ACC112 (cell line): ENCODE results near the gene PTPRN2.

ENCODE experiments used
- H2AFZ ChIP-seq: fragments of 200-600 bp; sonication (generic); one replicate; pipeline ENCODE4 v1.6.0; 2017; ENCODE audit warnings: antibody characterized with exemption, low read length; ENCODE audit not compliant: unreplicated experiment
- H3K27ac ChIP-seq: fragments of 200-600 bp; sonication (generic); 2 replicates; pipeline ENCODE4 v1.5.1; 2014; ENCODE audit warnings: low read depth, mild to moderate bottlenecking, antibody characterized with exemption, low read length, moderate library complexity
- H3K27me3 ChIP-seq: fragments of 200-600 bp; sonication (generic); 2 replicates; pipeline ENCODE4 v1.6.1; 2014; ENCODE audit warnings: mild to moderate bottlenecking, antibody characterized with exemption, low read length, moderate library complexity, mixed read lengths; ENCODE audit not compliant: insufficient read depth
- H3K36me3 ChIP-seq: fragments of 200-600 bp; sonication (generic); 2 replicates; pipeline ENCODE4 v1.6.1; 2016; ENCODE audit warnings: mild to moderate bottlenecking, antibody characterized with exemption, low read length, moderate library complexity, mixed read lengths; ENCODE audit not compliant: insufficient read depth
- H3K4me1 ChIP-seq: fragments of 200-600 bp; sonication (generic); one replicate; pipeline ENCODE4 v1.6.1; 2016; ENCODE audit warnings: low read length, mixed read lengths; ENCODE audit not compliant: insufficient read depth, unreplicated experiment, control insufficient read depth
- H3K4me3 ChIP-seq: fragments of 200-600 bp; sonication (generic); 2 replicates; pipeline ENCODE4 v1.5.1; 2014; ENCODE audit warnings: mild to moderate bottlenecking, low read depth, low read length
- H3K79me2 ChIP-seq: fragments of 200-600 bp; sonication (generic); one replicate; pipeline ENCODE4 v1.6.0; 2016; ENCODE audit warnings: low read length; ENCODE audit not compliant: control insufficient read depth, unreplicated experiment, insufficient read depth

Gene PTPRN2

DNA sequence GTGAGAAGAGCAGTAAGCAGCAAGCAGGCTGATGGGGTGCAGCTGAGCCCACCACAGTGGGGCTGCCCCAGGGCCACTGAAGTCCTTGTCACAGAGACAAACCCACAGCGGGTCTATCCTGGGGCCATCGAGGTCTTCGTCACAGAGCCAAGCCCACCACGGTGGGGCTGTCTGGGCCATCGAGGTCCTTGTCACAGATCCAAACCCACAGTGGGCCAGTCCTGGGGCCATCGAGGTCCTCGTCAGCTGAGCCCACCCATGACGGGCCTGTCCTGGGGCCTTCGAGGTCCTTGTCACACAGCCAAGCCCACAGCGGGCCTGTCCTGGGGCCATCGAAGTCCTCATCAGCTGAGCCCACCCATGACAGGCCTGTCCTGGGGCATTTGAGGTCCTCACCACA, 700.9 kb downstream of the PTPRN2 start:
- no peak overlapping the region for H3K27ac ChIP-seq

DNA sequence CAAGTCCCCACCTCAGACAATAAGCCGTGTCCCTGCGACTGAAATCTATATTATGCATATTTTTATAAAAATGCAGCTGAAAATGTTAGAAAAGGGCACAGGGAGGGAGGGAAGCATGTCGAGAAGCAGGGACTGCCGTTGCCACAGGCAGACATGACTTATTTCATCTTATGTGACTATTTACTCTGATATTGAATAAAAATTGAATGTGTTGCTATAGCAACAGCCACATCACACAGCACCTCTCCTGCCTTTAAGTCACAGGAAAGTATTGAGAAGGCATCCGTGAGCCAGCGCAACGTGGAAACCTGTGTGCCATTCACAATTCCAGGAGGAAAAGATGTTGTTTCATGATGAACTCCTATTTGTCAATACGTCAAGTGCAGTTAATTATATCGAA, 701.4 kb downstream of the PTPRN2 start:
- no peaks in the 10 kb centered on the region for H3K4me1 ChIP-seq
- H3K79me2 ChIP-seq, result no peaks in the 10 kb centered on the region
- H3K4me3 ChIP-seq, result no peak overlapping the region
- no peak overlapping the region for H2AFZ ChIP-seq
- no peaks in the 10 kb centered on the region for H3K36me3 ChIP-seq
- no peak overlapping the region for H3K27ac ChIP-seq
- H3K27me3 ChIP-seq, result no peaks in the 10 kb centered on the region

More for the DNA sequence above, 700.9 kb downstream of the PTPRN2 start:
- H3K4me1 ChIP-seq, result no peaks in the 10 kb centered on the region
- H3K36me3 ChIP-seq, result no peaks in the 10 kb centered on the region
- no peaks in the 10 kb centered on the region for H3K27me3 ChIP-seq
- H2AFZ ChIP-seq, result no peak overlapping the region
- no peaks in the 10 kb centered on the region for H3K79me2 ChIP-seq
- no peak overlapping the region for H3K4me3 ChIP-seq

DNA sequence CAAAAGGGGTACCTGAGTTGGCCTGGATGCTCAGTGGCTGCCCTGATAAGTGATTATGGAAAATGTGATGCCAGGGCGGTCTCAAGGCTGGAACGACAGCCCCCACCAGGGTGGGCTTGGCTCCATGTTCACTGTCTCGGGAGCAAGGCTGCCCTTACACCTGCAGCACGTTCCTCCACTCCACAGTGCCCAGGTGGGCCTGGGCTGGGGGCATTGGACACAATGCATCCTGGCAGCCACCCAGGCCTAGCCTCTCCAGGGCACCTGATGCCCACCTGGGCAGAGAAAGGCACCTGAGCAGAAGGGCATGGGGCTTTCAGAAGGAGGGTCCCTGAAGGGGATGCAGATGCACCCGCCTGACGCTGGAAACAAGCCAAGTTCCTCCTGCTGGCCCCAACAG, 702.5 kb downstream of the PTPRN2 start:
- Histone ChIP-seq H2AFZ (no peak overlapping the region), H3K27me3 (no peaks in the 10 kb centered on the region), H3K4me1 (no peaks in the 10 kb centered on the region), H3K79me2 (no peaks in the 10 kb centered on the region), H3K4me3 (no peak overlapping the region), H3K27ac (no peak overlapping the region), H3K36me3 (no peaks in the 10 kb centered on the region)

DNA sequence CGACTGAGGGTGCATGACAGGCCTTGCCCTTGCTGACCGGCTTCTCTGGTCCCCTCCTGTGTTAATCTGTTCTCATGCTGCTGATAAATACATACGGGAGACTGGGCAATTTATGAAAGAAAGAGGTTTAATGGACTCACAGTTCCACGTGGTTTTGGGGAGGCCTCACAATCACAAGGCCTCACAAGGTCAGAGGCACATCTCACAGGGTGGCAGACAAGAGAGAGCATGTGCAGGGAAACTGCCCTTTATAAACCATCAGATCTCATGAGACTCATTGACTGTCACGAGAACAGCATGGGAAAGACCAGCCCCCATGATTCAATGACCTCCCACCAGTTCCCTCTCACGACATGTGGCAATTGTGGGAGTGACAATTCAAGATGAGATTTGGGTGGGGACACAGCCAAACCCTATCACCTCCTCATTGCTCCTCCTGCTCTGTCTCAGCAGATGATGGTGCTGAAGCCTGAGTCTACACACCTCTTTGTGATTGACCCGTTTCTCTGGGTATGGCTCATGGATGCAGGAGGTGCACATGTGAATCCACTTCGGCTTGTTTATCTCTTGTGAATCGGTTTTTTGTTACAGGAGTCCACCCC, 703.1 kb downstream of the PTPRN2 start:
- H3K4me1 ChIP-seq, result no peaks in the 10 kb centered on the region
- H3K79me2 ChIP-seq, result no peaks in the 10 kb centered on the region
- H3K36me3 ChIP-seq, result no peaks in the 10 kb centered on the region
- H2AFZ ChIP-seq, result no peak overlapping the region
- H3K4me3 ChIP-seq, result no peak overlapping the region
- H3K27ac ChIP-seq, result no peak overlapping the region
- no peaks in the 10 kb centered on the region for H3K27me3 ChIP-seq

DNA sequence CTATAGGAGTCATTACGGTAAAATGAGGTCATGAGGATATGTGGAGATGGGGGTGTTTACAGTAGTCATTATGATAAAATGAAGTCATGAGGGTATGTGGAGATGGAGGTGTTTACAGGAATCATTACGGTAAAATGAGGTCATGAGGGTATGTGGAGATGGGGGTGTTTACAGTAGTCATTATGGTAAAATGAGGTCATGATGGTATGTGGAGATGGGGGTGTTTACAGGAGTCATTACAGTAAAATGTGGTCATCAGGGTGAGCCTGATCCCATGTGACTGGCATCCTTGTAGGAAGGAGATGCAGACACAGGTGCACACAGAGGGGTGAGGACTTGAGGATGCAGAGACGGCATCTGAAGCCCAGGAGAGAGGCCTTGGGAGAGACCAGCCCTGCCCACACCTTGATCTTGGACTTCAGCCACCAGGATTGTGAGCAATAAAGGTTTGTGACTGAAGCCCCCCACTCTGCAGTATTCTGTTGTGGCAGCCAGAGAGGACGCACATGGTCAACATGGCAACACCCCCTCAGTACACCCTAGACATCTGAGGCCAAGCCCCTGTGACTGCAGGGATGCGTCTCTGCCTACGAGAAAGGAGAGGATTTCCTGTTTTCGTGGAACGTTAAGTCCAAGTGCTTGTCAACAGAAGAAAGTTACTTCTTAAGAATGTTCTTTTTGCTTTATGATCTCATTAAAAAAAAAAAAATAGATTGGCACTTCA, 706.4 kb downstream of the PTPRN2 start:
- Histone ChIP-seq H3K27ac (no peak overlapping the region), H2AFZ (no peak overlapping the region), H3K36me3 (no peaks in the 10 kb centered on the region), H3K79me2 (no peaks in the 10 kb centered on the region), H3K4me3 (no peak overlapping the region), H3K4me1 (no peaks in the 10 kb centered on the region), H3K27me3 (no peaks in the 10 kb centered on the region)

DNA sequence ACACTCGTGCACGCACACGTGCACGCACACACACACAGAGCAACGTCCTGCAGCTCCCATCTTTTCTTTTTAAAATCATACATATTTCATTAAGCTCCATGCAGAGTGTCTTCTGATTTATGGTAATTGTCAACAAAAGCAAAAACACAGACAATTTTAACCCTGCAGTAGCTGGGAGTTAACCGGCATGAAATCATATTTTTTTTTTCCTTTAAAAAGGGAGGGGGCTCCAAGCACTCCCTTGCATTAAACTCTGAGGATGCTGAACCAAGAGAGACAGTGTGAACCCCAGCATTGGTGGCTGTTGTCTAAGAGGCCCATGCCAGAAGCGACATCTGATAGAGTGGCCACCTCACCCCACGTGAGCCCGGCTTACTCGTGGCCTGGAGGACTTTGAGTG, 708.2 kb downstream of the PTPRN2 start:
- Histone ChIP-seq H3K27me3 (no peaks in the 10 kb centered on the region), H3K4me3 (no peak overlapping the region), H2AFZ (no peak overlapping the region), H3K79me2 (no peaks in the 10 kb centered on the region), H3K36me3 (no peaks in the 10 kb centered on the region), H3K4me1 (no peaks in the 10 kb centered on the region), H3K27ac (no peak overlapping the region)

DNA sequence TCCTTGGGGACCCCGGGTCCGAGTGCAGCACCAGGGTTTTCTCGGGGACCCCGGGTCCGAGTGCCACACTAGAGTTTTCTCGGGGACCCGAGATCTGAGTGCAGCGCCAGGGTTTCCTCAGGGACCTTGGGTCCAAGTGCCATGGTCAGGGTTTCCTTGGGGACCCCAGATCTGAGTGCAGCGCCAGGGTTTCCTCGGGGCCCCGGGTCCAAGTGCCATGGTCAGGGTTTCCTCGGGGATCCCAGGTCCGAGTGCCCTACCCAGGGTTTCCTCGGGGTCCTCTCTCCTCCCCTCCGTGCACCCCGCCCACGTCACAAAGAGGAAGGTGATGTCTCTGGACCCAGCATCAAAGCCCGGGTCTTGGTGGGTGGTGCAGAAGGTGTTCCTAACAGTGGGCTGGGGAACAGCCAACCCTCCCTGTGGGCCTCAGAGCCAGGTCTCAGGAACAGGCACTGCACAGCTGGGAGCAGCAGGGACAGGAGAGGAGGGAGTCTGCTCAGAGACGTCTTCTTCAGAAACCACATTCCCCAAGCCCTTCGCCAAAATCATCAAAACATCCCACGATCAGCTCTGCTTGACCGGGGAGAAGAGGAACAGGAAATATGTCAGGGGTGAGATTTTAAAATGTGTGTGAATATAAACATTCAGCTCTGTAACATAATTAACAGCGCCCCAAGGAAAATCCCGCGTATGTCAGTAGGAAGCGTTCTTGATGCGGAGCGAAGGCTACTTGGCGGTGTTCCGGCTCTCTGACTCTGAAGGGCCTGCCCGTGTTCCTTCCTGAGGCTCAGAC, 710.1 kb downstream of the PTPRN2 start:
- Histone ChIP-seq H3K79me2 (no peaks in the 10 kb centered on the region), H2AFZ (no peak overlapping the region), H3K27ac (no peak overlapping the region), H3K36me3 (no peaks in the 10 kb centered on the region), H3K4me3 (no peak overlapping the region), H3K27me3 (no peaks in the 10 kb centered on the region), H3K4me1 (no peaks in the 10 kb centered on the region)

DNA sequence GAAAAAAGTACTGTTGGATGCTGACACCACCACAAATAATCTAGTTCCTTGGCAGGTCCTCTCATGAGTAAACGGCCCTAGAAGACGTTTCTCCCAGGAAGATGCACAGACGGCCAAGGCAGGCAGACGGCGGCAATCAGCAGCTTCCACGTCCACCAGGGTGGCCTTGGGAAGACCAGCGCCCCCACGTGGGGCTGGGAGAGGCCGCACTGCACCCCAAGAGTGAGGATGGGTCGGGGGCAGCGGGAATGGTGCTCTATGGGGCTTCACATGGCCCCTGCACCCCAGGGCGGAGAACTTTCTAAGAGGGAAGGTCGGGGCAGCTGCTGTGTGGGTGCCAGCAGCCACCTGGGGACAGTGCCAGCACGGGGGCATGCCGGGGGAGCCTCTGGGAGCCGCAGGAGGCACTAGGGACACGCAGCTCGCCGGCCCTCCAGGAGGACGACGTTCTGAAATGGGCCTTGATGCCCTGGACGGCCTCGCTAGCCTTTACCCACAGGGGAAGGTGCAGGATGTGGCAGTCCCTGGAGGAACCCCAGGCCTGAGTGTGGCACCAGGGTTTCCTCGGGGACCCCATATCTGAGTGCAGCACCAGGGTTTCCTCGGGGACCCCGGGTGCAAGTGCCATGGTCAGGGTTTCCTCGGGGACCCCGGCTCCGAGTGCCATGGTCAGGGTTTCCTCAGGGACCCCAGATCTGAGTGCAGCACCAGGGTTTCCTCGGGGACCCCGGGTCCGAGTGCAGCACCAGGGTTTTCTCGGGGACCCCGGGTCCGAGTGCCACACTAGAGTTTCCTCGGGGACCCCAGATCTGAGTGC, 710.9 kb downstream of the PTPRN2 start:
- no peaks in the 10 kb centered on the region for H3K4me1 ChIP-seq
- H3K79me2 ChIP-seq, result no peaks in the 10 kb centered on the region
- no peaks in the 10 kb centered on the region for H3K36me3 ChIP-seq

DNA sequence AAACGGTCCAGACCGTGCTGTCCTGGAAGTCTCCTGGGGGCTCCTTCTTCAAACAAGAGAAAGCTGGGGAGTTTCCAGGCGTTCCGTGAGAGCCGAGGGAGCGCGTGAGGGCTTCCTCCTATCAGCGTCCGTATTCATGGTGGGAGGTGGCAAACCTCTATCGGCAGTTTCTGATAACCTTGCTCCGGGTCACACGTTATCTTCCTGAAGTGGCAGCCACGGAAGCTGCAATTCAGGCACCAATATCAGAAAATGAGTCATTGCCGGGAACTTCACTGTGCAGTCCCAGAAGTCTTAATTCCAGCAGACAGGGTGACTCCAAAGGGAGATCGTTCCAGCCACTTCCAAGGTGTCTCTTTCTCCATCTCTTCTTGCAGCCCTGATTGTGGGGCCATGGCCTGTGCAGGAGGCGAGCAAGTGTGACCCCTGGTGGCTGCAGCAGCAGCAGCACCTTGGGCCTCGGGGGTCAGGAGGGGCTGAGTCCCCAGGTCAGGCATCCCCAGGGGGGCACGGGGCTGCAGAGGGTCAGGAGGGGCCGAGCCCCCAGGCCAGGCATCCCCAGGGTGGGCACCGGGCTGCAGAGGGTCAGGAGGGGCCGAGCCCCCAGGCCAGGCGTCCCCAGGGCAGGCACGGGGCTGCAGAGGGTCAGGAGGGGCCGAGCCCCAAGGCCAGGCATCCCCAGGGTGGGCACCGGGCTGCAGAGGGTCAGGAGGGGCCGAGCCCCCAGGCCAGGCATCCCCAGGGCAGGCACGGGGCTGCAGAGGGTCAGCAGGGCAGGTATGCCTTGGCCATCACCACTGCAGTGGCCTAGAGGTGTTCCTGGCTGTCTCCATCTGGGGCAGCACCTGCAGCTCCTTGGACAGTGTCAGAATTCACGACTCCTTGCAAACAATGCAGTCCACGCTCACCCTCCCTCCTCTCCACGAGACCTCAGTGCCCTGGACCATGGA, 712.1 kb downstream of the PTPRN2 start:
- Histone ChIP-seq H3K4me1 (no peaks in the 10 kb centered on the region), H3K27me3 (no peaks in the 10 kb centered on the region), H3K36me3 (no peaks in the 10 kb centered on the region), H3K4me3 (no peak overlapping the region), H3K27ac (no peak overlapping the region), H2AFZ (no peak overlapping the region), H3K79me2 (no peaks in the 10 kb centered on the region)

More for the DNA sequence above, 710.9 kb downstream of the PTPRN2 start:
- no peak overlapping the region for H2AFZ ChIP-seq
- H3K4me3 ChIP-seq, result no peak overlapping the region
- no peak overlapping the region for H3K27ac ChIP-seq
- no peaks in the 10 kb centered on the region for H3K27me3 ChIP-seq
